Peyer's patch (tissue), 4 donors: ENCODE data around the gene CDK11A.

Source experiments
- CTCF ChIP-seq, 6 experiments: fragments of 450-650 bp in 4 of 6; fragments of 200-600 bp in 2 of 6; sonication (generic) in 1 of 6; IDR thresholded peaks; one replicate each; pipeline ENCODE4 v1.5.1; 2017 to 2019; ENCODE audit warnings: antibody characterized with exemption in 6 of 6, mild to moderate bottlenecking in 3 of 6, moderate library complexity in 1 of 6
- POLR2A ChIP-seq, 2 donors: fragments of 450-650 bp; IDR thresholded peaks; one replicate each; pipeline ENCODE4 v1.5.1; 2017; ENCODE audit warnings: antibody characterized with exemption in 2 of 2, mild to moderate bottlenecking in 2 of 2, moderate library complexity in 2 of 2

GRCh38 chr1:1724035-1724864, at the start of gene CDK11A:
- TF ChIP-seq CTCF (IDR thresholded peaks at IDR 0.05), result peak in 5 of 6 experiments; percentile 35 to 55 (median 45)
- peak; percentile 88 to 91 for TF ChIP-seq POLR2A (IDR thresholded peaks at IDR 0.05)
